MM.1S (cell line): Measurements from ENCODE around the gene ATG4A.

Experiments
- DNase-seq: peaks from one replicate; pipeline ENCODE4 v3.0.0-alpha.2; 2015
- H2AFZ ChIP-seq: fragments of 300-600 bp; sonication (generic); 2 replicates; pipeline ENCODE4 v1.6.0; 2016; ENCODE audit warnings: antibody characterized with exemption, low read length
- H3F3A ChIP-seq: fragments of 300-600 bp; sonication (generic); 2 replicates; pipeline ENCODE4 v1.6.1; 2016; ENCODE audit warnings: mild to moderate bottlenecking, antibody characterized with exemption, low read length, moderate library complexity, mixed read lengths; ENCODE audit not compliant: insufficient read depth
- H3K27ac ChIP-seq: fragments of 300-600 bp; sonication (generic); 2 replicates; pipeline ENCODE4 v1.5.1; 2016; ENCODE audit warnings: mild to moderate bottlenecking, low read length
- H3K27me3 ChIP-seq: fragments of 300-600 bp; sonication (generic); replicated peaks from 2 replicates; pipeline ENCODE4 v1.6.0; 2016; ENCODE audit warnings: low read length; ENCODE audit not compliant: insufficient read depth
- H3K36me3 ChIP-seq: fragments of 300-600 bp; sonication (generic); replicated peaks from 2 replicates; pipeline ENCODE4 v1.6.1; 2016; ENCODE audit warnings: mild to moderate bottlenecking, low read length, mixed read lengths; ENCODE audit not compliant: insufficient read depth
- H3K4me1 ChIP-seq: fragments of 300-600 bp; sonication (generic); 2 replicates; pipeline ENCODE4 v1.6.1; 2016; ENCODE audit warnings: low read length, mixed read lengths
- H3K4me2 ChIP-seq: fragments of 300-600 bp; sonication (generic); 2 replicates; pipeline ENCODE4 v1.6.0; 2016; ENCODE audit warnings: low read depth, low read length
- H3K4me3 ChIP-seq: fragments of 300-600 bp; sonication (generic); 2 replicates; pipeline ENCODE4 v1.5.1; 2016; ENCODE audit warnings: low read length, mixed read lengths
- H3K79me2 ChIP-seq: fragments of 300-600 bp; sonication (generic); 2 replicates; pipeline ENCODE4 v1.6.1; 2016; ENCODE audit warnings: mixed run types, low read length, mixed read lengths
- H3K9ac ChIP-seq: fragments of 300-600 bp; sonication (generic); 2 replicates; pipeline ENCODE4 v1.6.1; 2016; ENCODE audit warnings: low read length, mixed read lengths
- H3K9me2 ChIP-seq: fragments of 300-600 bp; sonication (generic); replicated peaks from 2 replicates; pipeline ENCODE4 v1.6.1; 2016; ENCODE audit warnings: mild to moderate bottlenecking, low read length, mixed read lengths; ENCODE audit not compliant: insufficient read depth
- H3K9me3 ChIP-seq: fragments of 300-600 bp; sonication (generic); replicated peaks from 2 replicates; pipeline ENCODE4 v1.6.1; 2016; ENCODE audit warnings: mild to moderate bottlenecking, low read length, mixed read lengths; ENCODE audit not compliant: insufficient read depth
- H4K20me1 ChIP-seq: fragments of 300-600 bp; sonication (generic); 2 replicates; pipeline ENCODE4 v1.6.1; 2016; ENCODE audit warnings: mild to moderate bottlenecking, low read length, moderate library complexity, mixed read lengths; ENCODE audit not compliant: insufficient read depth
- CTCF ChIP-seq: fragments of 300-600 bp; sonication (generic); IDR thresholded peaks from 2 replicates; pipeline ENCODE4 v1.5.1; 2016; ENCODE audit warnings: antibody characterized with exemption, low read length, mixed read lengths
- EZH2 ChIP-seq: fragments of 300-600 bp; sonication (generic); optimal IDR thresholded peaks from 2 replicates; pipeline ENCODE3; 2017; ENCODE audit warnings: low read depth, mild to moderate bottlenecking, antibody characterized with exemption, low read length, mixed read lengths
- EZH2phosphoT487 ChIP-seq: fragments of 300-600 bp; sonication (generic); IDR thresholded peaks from 2 replicates; pipeline ENCODE4 v1.6.1; 2018; ENCODE audit warnings: antibody characterized with exemption, low read length

The ATG4A gene

GRCh38 chrX:108156934-108157466, 65.4 kb downstream of the ATG4A start:
- Histone ChIP-seq H3K4me1 (peaks cover 28% of the 10 kb centered on the region), H3K27ac (peak overlapping the region; percentile 89), H3K4me3 (no peak overlapping the region)

GRCh38 chrX:108157628-108158027, 66.0 kb downstream of the ATG4A start:
- Histone ChIP-seq H3K27ac (peak overlapping the region; percentile 89), H3K36me3 (no peaks in the 10 kb centered on the region), H3K4me2 (peak overlapping the region; percentile 66), H3K79me2 (no peaks in the 10 kb centered on the region), H3K9me2 (no peaks in the 10 kb centered on the region), H3K4me1 (peaks cover 28% of the 10 kb centered on the region), H3K4me3 (no peak overlapping the region), H2AFZ (no peak overlapping the region), H3F3A (peaks cover 15% of the 10 kb centered on the region), H3K9me3 (no peaks in the 10 kb centered on the region), H3K27me3 (no peaks in the 10 kb centered on the region), H3K9ac (peak overlapping the region; percentile 24; the same call in 1 of the 2 replicates), H4K20me1 (no peaks in the 10 kb centered on the region)
- DNase-seq: peak; percentile 33
- TF ChIP-seq EZH2: no peak
- no peak for TF ChIP-seq CTCF
- no peak for TF ChIP-seq EZH2phosphoT487

More at GRCh38 chrX:108156934-108157466, 65.4 kb downstream of the ATG4A start:
- Histone ChIP-seq H3K9me2 (no peaks in the 10 kb centered on the region), H3K4me2 (peak overlapping the region; percentile 66), H3K27me3 (no peaks in the 10 kb centered on the region), H3K79me2 (no peaks in the 10 kb centered on the region), H3K9me3 (no peaks in the 10 kb centered on the region), H4K20me1 (no peaks in the 10 kb centered on the region), H3F3A (peaks cover 15% of the 10 kb centered on the region), H3K36me3 (no peaks in the 10 kb centered on the region), H3K9ac (peak overlapping the region; percentile 24; the same call in 1 of the 2 replicates), H2AFZ (no peak overlapping the region)
- peak; percentile 85 for DNase-seq
- TF ChIP-seq EZH2phosphoT487 (no peak), EZH2 (no peak), CTCF (no peak)

- Histone ChIP-seq H3K4me3 (no peak overlapping the region), H3K9me3 (no peaks in the 10 kb centered on the region), H4K20me1 (no peaks in the 10 kb centered on the region), H3F3A (peaks cover 15% of the 10 kb centered on the region), H3K9ac (no peak overlapping the region), H3K36me3 (no peaks in the 10 kb centered on the region), H3K4me2 (no peak overlapping the region), H3K79me2 (no peaks in the 10 kb centered on the region), H3K27ac (no peak overlapping the region), H3K4me1 (peaks cover 28% of the 10 kb centered on the region), H2AFZ (no peak overlapping the region), H3K27me3 (no peaks in the 10 kb centered on the region), H3K9me2 (no peaks in the 10 kb centered on the region)
- no peak for TF ChIP-seq CTCF
- TF ChIP-seq EZH2phosphoT487: no peak
- no peak for TF ChIP-seq EZH2
- DNase-seq: no peak
Measured at GRCh38 chrX:108159028-108159670, 67.6 kb downstream of the ATG4A start.
